Measurements from ENCODE around the gene TAF6.
"Not testable (repeated sequence)": the region's sequence is repeated elsewhere in the genome, so short reads cannot be mapped to it uniquely, and the experiment has no call there.

Gene TAF6

GRCh38 chr7:100152404-100152803 lies 33.2 kb upstream of the TAF6 start:
- no peak for DNase-seq

GRCh38 chr7:100148559-100149328 lies 29.6 kb upstream of the TAF6 start, which contains the start of gene LAMTOR4:
Gene LAMTOR4 (plus strand): TSS chr7:100148918. CDS start chr7:100148973, 55 bp downstream.
- DNase-seq = peak; percentile 96

GRCh38 chr7:100148225-100148558 lies 29.0 kb upstream of the TAF6 start:
- DNase-seq = no peak

GRCh38 chr7:100147278-100147677 lies 28.1 kb upstream of the TAF6 start:
- no peak for DNase-seq

- DNase-seq = not testable (repeated sequence)
These were observed 27.2 kb upstream of the TAF6 start for GRCh38 chr7:100146350-100146749.

- DNase-seq = no peak
These were observed 23.3 kb upstream of the TAF6 start for GRCh38 chr7:100142461-100142860.

GRCh38 chr7:100141555-100141949 lies 22.4 kb upstream of the TAF6 start:
- no peak for DNase-seq

GRCh38 chr7:100137851-100138760 lies 18.9 kb upstream of the TAF6 start:
- DNase-seq = no peak

- DNase-seq = peak; percentile 46
These were observed 13.6 kb upstream of the TAF6 start for GRCh38 chr7:100132697-100133151.

GRCh38 chr7:100132126-100132525 lies 13.0 kb upstream of the TAF6 start:
- DNase-seq = no peak

- peak; percentile 76 for DNase-seq
These were observed 11.7 kb upstream of the TAF6 start for GRCh38 chr7:100130608-100131453.

- DNase-seq = not testable (repeated sequence)
These were observed 11.1 kb upstream of the TAF6 start for GRCh38 chr7:100130220-100130607.

- DNase-seq = no peak
These were observed 9.4 kb upstream of the TAF6 start for GRCh38 chr7:100128637-100128963.

- DNase-seq = no peak
These were observed 8.9 kb upstream of the TAF6 start for GRCh38 chr7:100127866-100128636.

GRCh38 chr7:100126931-100127865 lies 8.0 kb upstream of the TAF6 start, which contains the start of gene MBLAC1:
Gene MBLAC1 (plus strand): TSS chr7:100126967. CDS start chr7:100127396, 429 bp downstream.
- peak; percentile 87 for DNase-seq

GRCh38 chr7:100126239-100126930 lies 7.2 kb upstream of the TAF6 start:
- no peak for DNase-seq

GRCh38 chr7:100124301-100125230 lies 5.4 kb upstream of the TAF6 start:
- no peak for DNase-seq

GRCh38 chr7:100122568-100122967 lies 3.4 kb upstream of the TAF6 start:
- no peak for DNase-seq

GRCh38 chr7:100122067-100122466 lies 2.9 kb upstream of the TAF6 start:
- no peak for DNase-seq
